SW 1271 (cell line): ENCODE results near the gene WDR93.
"Not testable (repeated sequence)": the region's sequence is repeated elsewhere in the genome, so short reads cannot be mapped to it uniquely, and the experiment has no call there.

Source experiments
- DNase-seq, 2 experiments: peaks; one replicate each; lab custom pipeline; 2025; lab: John Stamatoyannopoulos, UW

WDR93 gene

DNA sequence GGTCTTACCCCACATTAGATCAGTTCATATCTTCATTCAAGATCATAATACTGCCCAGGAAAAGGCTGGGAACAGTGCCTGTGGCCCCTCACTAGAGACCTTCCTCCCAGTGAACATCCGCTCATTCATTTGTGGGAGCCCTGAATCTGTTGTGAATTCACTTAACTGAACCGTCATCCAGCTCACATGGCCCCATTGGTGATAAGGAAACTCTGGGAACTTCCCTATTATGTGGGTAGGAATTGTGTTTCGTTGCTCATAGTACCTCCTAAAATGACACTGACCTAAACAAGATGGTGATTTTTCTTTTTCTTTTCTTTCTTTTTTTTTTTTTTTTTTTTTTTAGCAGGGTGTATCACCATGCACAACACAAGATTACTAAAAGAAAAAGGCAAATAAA is 78.8 kb downstream of the WDR93 start:
- no peak for DNase-seq

DNA sequence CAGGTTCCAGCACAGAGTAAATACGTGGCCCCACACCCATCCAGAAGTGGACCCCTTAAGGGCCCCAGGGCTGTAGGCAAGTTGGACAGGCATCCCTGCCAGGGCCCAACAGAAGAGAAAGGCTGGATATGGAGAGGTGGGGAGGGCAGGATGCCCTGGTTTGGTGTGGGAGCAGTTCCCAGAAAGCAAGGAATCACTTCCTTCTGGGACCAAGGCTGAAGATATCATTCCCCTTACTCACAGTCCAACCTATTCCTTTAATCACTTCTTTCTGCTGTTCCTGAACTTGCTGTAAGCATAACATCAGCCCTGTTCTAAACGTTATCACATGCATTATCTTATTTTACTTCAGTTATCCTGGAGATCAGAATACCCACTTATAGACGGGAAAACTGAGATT is 79.4 kb downstream of the WDR93 start:
- no peak for DNase-seq

DNA sequence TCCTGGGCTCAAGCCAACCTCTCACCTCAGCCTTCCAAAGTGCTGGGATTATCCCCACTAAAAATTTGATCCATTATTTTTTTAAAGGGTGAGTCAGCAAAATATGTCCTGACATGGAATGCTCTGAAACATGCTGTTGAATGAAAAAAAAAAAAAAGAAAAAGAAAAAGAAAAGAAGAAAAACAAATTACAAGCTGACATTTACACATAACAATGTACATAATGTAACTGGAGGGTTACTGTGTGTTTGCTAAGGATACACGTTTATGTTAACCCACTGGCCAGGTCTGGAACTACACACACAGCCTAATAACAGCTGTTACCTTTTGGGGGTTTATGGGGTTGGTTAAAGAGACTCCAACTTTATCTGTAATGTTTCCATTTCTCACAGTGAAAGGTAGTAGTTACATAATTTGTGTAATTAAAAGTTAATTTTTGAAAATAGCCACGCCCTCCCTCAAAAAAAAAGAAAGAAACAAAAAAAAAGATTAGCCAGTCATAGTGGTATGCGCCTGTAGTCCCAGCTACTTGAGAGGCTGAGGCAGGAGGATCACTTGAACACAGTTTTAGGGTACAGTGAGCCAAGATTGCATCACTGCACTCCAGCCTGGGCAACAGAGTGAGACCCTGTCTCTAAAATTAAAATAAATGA is 82.4 kb downstream of the WDR93 start:
- DNase-seq = peak in 1 of 2 experiments; percentile 37

DNA sequence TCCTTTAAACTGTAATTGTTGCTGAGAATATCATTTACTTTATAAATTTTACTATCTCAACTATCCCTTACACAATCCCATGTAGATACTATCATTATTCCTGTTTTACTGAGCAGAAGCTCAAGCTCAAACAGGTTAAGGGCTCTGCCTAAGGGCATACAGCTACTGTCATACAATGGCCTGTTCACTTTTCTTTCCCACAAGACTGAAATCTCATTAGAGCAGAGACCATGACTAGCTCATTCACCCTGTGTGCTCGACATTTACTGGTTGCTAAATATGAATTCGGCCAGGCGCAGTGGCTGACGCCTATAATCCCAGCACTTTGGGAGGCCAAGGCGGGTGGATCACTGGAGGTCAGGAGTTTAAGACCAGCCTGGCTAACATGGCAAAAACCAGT is 83.9 kb downstream of the WDR93 start:
- no peak for DNase-seq

DNA sequence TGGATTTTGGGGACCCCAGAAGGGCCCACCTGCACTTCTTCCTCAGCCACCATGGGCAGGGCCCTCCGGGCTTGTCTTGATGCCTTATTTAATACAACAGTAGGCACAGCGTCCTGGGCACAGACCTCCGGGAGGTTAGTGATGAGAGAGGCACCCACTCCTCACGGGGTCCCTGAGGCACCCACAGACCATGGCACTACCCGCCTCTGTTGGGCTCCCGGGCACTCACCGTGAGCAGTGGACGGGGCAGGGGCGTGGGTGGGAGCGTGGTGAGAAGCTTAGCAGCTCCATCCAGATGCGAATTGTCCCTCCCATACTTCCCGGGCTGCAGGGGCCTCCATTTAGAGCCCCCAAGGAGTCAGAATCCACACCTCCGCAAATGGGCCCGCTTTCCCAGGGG is 85.2 kb downstream of the WDR93 start:
- no peak for DNase-seq

DNA sequence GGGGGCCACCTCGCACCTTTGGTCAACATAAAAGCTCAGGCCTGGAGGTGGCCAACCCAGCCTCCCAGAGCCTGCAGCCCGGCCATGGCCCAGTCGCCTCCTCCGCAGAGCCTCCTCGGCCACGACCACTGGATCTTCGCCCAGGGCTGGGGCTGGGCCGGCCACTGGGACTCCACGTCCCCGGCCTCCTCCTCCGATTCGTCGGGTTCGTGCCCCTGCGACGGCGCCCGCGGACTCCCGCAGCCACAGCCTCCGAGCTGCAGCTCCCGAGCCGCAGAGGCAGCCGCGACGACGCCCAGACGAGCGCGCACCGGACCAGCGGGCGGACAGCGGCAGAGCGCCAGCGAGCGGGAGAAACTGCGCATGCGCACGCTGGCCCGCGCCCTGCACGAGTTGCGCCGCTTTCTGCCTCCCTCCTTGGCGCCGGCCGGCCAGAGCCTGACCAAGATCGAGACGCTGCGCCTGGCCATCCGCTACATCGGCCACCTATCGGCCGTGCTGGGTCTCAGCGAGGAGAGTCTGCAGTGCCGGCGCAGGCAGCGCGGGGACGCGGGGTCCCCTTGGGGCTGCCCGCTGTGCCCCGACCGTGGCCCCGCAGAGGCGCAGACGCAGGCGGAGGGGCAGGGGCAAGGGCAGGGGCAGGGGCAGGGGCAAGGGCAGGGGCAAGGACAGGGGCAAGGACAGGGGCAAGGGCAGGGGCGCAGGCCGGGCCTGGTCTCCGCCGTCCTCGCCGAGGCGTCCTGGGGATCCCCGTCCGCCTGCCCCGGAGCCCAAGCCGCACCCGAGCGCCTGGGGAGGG is 85.9 kb downstream of the WDR93 start, which contains the start of gene MESP2:
Gene MESP2, plus strand, starts transcription at position 59 of the 799 bp plus-strand sequence. Its CDS starts 26 bp downstream, at position 85.
- DNase-seq = peak; percentile 85 to 87

DNA sequence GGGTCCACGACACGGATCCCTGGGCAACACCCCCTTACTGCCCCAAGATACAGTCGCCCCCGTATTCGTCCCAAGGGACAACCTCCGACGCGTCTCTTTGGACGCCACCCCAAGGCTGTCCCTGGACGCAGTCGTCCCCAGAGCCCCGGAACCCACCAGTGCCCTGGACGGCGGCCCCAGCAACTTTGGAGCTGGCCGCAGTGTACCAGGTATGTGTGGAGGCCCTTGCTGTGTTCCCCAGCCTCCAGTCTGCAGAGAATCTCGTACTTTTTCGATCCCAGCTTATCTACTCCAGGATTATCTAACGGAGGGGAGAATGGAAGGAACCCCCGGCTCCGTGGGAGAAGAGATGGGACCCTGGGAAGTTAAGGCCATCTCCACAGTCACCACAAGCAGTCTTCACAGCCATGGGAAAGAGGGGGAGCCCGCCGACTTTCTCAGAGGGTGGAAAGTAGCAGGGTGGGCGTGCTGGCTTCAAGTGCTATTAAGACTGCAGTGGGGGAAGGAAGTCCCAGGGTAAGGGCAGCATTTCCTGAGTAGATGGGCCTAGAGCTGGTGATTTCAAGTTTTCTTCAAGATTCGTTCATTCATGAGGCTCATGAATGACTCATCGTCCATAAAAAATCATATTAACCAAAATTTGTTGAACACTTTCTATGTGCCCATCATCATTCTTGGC is 86.6 kb downstream of the WDR93 start:
- DNase-seq = no peak

DNA sequence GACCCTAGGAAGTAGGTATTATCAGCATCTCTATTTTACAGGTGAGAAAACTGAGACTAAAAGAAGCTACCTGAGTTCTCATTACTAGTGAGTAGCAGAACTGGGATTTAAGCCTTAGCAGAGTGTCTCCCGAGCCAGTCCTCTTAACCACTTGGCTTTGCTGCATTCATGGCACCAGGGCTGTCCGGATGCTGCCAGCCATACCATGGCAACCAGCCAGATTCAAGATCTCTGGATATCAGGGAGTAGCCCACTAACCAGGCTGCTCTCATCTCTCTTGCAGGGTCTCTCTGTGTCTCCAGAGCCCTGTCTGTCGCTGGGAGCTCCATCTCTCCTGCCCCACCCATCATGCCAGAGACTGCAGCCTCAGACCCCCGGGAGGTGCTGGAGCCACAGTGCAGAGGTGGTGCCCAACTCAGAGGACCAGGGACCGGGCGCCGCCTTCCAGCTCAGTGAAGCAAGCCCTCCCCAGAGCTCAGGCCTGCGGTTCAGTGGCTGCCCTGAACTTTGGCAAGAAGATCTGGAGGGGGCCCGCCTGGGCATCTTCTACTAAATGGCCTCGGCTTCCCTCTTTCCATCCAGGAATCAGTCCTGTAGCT is 87.3 kb downstream of the WDR93 start:
- no peak for DNase-seq

DNA sequence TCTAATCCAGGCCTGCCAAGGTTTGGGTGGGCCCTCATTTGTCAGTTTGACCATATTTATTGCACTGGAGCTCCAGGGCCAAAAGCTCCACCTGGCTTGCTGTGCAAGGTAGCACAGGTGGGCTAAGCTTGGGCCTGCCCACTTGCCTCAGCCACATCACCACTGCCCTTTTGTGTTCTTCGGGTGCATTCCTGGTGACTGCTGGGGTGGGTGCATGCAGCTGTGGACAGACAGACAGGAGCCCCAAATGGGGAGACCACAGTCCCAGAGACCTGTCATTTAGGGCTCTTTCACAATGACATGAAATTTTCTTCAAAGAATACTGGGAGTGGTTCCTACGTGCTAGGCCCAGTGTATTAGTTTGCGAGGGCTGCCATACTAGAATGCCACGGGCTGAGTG is 88.2 kb downstream of the WDR93 start:
- DNase-seq = no peak

DNA sequence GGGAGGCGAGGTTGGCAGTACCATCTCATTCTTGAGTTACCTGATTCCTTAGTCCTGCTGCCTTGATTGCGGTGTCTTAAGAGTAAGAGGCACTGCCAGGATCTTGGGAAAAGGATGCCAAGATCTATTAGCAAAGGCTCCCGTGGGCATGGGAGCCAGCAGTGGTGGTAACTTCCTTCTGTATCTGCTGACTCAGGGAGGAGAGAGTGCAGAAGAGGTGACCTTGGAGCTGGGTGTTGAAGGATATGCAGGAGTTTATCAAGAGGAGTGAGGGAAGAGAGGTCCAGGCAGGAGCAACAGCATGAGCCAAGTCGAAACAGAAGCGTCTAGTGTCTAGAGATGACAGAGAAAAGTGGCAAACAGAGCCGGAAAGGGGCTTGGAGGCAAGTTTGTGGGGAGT is 90.0 kb downstream of the WDR93 start:
- no peak for DNase-seq

DNA sequence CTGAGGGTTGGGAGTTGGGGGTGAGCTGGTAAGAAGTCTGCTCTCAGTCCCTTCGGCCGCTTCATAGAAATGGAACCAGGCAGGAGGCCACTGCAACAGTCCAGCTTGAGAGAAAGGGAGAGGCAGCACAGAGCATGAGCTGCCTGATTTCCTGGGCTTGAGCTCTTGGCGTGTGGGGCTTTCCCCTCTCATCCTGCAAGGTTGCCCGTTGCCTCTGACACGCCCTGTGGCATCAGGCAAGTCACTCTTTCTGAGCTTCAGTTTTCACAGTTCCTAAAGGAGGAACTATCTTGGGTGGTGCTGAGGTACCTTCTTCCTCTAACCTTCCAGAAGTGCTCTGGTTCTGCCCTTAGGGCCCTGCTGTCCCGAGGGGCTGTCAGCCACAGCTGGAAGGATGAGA is 90.4 kb downstream of the WDR93 start:
- no peak for DNase-seq

DNA sequence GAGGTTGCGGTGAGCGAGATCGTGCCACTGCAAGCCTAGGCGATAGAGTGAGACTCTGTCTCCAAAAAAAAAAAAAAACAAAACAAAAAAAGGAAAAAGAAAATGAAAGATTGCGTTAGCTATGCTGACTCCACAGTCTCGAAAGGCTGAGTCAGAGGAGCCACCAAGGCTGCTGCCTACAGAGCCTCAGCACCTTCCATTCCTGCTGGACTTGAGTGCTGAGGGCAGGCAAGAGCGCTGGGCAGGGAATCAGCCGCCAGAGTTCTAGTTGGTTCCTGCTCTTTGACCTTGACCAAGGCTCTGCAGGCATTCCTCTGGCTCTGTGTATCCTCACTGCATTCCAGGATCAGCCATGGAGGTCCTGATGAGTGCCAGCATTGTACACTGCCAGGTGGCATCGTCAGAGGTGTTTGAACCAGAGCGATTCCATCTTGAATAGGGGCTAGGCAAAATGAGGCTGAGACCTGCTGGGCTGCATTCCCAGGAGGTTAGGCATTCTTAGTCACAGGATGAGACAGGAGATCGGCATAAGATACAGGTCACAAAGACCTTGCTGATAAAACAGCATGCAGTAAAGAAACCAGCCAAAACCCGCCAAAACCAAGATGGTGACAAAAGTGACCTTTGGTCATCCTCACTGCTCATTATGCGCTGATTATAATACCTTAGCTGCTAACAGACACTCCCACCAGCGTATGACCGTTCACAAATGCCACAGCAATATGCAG is 91.4 kb downstream of the WDR93 start:
- no peak for DNase-seq

DNA sequence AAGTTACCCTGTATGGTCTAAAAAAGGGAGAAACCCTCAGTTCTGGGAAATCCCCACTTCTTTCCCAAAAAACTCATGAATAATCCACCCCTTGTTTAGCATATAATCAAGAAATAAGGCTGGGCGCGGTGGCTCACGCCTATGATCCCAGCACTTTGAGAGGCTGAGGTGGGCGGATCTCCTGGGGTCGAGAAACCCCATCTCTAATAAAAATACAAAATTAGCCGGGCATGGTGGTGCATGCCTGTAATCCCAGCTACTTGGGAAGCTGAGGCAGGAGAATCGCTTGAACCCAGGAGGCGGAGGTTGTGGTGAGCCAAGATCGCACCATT is 92.0 kb downstream of the WDR93 start:
- DNase-seq = not testable (repeated sequence)

DNA sequence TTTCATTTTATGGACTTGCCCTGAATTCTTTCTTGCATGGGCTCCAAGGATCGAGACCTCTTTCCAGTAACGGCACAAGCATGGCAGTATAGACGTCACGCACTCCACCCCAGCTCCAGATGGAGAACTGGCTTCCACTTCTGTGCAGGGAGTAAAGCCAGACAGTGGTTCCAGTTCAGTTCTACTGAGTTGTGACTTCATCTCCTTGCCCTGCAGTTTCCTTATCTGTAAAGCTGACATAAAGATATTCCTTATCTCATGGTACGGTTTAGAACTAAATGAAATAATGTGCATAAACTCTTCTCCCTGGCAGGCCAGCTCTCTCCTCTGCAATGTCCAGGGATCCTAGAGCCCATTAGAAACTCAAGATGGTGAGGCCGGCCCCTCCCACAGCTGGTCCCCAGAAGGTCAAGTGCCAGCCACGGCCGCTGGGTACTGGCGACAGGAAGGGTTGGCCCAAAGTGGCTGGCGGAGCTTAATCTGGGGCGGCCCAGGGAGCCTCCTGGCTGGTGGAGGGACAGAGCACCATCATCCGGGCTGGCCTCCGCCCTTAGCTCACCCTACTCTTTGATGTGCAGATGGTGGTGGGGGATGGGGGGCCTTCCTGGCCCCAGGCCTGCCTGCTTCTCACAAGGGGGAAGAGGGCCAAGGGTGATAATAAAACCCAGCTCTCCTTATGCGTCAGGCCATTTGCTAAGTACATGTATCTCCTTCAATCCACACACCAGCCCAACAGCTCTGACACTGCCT is 92.7 kb downstream of the WDR93 start:
- DNase-seq = no peak

DNA sequence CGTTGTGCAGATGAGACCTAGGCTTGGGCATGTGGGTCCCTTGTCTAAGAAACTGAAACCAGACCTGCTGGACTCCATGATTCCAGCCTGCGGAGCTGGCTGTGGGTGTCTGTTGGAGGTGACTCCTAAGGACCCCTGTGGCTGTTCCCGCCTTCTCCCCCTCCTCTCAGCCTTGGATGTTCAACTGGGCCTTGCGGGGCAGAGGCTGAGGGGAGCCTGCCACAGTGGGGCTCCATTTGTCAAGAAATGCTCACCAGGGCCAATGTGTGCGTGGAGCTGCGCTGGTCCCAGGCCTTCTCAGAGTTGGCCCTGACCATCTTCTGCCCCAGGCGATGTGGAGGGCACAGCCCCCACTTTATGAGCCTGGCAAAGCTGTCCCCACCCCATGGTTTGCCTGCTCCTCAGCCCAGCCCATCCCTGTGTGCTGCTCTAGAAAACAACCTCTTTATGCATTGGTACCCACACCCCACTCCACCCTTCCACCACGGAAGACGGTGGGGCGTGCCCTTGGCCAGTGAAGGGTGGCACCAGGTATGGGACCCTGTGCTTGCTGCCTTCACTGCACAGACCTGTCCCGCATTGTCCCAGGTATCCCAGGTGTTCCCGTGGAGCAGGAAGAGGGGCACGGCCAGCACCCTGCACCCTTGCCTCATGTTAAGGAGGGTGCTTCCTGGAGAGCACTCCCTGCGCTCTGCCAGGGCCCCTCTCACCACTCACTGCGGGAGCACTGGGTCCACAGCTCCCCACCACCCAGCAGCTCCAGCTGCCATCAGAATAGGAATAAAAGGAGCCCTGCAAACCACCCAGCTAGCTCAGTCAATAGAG is 93.5 kb downstream of the WDR93 start:
- DNase-seq = no peak

DNA sequence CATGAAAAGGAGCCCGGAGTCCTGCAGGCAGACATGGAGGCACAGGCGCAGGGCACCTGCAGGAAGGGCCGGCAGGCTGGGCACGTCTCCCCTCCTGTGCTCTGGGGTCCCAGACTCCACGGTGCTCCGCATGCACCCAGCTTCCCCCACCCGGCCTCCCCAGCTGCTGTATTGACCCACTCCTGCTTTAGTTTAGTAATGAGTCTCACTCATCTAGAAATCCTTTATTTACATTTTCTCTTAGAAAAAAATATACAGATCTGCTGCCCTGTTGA is 94.0 kb downstream of the WDR93 start:
- DNase-seq = no peak

DNA sequence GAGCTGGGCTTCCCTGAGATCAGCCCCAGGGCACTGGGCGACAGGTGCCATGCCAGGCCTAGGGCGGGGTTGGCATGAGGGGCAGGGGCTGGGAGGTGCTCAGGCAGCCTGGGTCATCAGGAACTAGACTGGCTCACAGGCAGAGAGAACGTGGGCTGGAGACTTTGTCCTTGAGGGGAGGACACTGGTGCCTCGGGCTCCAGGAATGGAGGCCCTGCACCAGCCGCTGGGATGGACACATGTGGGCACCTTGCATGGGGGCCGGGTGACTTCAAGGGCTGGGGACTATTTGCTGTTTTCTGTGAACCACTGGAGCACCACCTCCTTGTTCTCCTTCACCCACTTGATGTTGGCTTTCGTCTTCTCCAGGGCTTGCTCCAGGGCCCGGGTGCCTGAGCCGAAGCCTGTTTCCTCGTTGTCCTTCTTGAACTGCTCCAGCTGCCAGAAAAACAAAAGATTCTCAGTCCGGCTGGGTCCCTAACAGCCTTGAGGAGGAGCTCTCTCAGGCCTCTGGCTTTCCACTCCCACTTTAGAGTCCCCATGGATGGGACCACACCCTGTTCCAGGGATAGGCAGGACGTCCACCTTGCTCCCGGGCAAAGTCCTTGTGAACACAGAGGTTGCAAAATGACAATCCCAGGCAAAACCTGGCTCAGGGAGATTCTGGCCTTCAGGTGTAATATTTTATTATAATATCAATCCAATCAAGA is 94.6 kb downstream of the WDR93 start:
- DNase-seq = no peak

DNA sequence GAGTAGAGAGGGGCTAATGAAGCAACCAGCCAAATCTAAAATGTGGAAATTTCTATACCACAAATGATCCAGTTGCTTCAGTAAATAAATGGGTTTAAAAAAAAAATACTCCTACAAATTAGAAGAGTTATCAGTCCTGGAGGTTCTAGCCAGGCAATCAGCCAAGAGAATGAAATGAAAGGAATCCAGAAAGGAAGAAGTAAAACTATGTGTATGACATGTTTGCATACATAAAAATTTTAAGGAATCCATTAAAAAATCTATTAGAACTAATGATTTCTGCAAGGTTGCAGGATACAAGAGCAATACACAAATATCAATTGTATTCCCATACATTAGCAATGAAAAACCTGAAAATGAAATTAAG is 95.1 kb downstream of the WDR93 start:
- DNase-seq = no peak

DNA sequence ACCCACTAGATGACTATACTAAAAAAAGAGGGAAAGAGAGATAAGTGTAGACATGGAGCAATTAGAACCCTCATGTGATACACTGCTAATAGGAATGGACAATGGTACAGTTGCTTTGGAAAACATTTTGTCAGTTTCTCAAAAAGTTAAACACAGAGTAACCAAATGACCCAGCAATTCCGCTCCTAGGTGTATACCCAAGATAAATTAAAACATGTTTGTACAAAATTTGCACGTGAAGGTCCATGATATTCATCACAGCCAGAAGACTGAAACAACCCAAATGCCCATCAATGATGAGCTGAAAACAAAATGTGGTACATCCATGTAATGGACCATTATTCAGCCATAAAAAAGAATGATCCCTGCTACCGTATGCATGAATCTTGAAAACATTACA is 97.3 kb downstream of the WDR93 start:
- DNase-seq = no peak

DNA sequence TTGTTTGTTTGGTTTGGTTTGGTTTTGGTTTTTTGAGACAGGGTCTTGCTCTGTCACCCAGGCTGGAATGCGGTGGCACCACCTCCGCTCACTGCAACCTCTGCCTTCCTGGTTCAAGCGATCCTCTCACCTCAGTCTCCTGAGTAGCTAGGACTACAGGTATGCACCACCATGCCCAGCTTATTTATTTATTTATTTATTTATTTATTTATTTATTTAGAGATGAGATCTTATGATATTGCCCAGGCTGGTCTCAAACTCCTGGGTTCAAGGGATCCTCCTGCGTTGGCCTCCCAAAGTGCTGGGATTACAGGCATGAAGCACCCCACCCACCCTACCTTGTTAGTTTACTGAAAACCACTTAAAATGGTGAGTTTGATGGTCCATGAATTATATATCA is 98.0 kb downstream of the WDR93 start:
- DNase-seq = not testable (repeated sequence)
